H1 (cell line): Measurements from ENCODE around the gene PRRX1. TPM values are rescaled to one million over a fixed set of nuclear protein-coding genes. Genes with fewer than 3 reads are reported as not detected.

Source experiments
- CHD2 ChIP-seq: IDR thresholded peaks from 2 replicates; pipeline ENCODE4 v1.6.1; 2012; ENCODE audit warnings: low read length, improper control_type of control experiment
- EGR1 ChIP-seq: IDR thresholded peaks from 2 replicates; pipeline ENCODE4 v1.6.1; 2011; ENCODE audit warnings: low read depth, low read length, borderline replicate concordance
- MAFK ChIP-seq: IDR thresholded peaks from 2 replicates; pipeline ENCODE4 v1.6.1; 2012; ENCODE audit warnings: low read depth, mild to moderate bottlenecking, improper control_type of control experiment, low read length
- MAX ChIP-seq: IDR thresholded peaks from 2 replicates; pipeline ENCODE4 v1.6.1; 2012; ENCODE audit warnings: inconsistent platforms
- RAD21 ChIP-seq, 2 experiments: IDR thresholded peaks in 1 of 2; conservative IDR thresholded peaks in 1 of 2; 2 replicates each; pipeline ENCODE4 v1.6.1; 2011; ENCODE audit warnings: low read depth in 2 of 2, low read length in 2 of 2, improper control_type of control experiment in 1 of 2, inconsistent platforms in 1 of 2, mild to moderate bottlenecking in 1 of 2, moderate library complexity in 1 of 2
- SUZ12 ChIP-seq: fragments of 200-600 bp; sonication (generic); IDR thresholded peaks from 2 replicates; pipeline ENCODE4 v1.6.1; 2012; ENCODE audit warnings: mild to moderate bottlenecking, inconsistent platforms, low read length, moderate library complexity, mixed read lengths
- polyA plus RNA-seq, 7 experiments: library from polyadenylated mRNA; depleted of rRNA in 3 of 7; stranded (reverse) in 5 of 7; unstranded in 2 of 7; fragments of >200 nt in 5 of 7; fragments of 200-250 nt in 2 of 7; gene quantifications; 1 replicate in 5 of 7; 2 replicates in 1 of 7; 4 replicates in 1 of 7; pipeline versions ENCODE4 v1.2.1 to v1.2.3, GENCODE V29; 2011 to 2013; ENCODE audit warnings: missing spikeins in 2 of 7, mixed read lengths in 2 of 7
- total RNA-seq: library from RNA; stranded (reverse); fragmentation: NEBNext Ultra II Directional; extraction: Animal tissue kit (Norgen Biotek cat#: 25700); gene quantifications from 2 replicates; pipeline ENCODE4 v1.2.1, GENCODE V29; 2021

Gene PRRX1
- total and polyA plus RNA-seq, 2 of the 8 experiments (the other 6 are each of a cell fraction or from before 2014, with no cell fraction given), result not detected

- TF ChIP-seq CHD2, result no peak
- TF ChIP-seq MAX, result peak; percentile 73
- TF ChIP-seq RAD21 (IDR thresholded peaks at IDR 0.05 in 1 of 2, conservative IDR thresholded peaks at IDR 0.05 in 1 of 2; ENCODE audit: low read depth in 2 of 2, low read length in 2 of 2), result no peak
- peak; percentile 80 for TF ChIP-seq SUZ12
- no peak for TF ChIP-seq EGR1
- no peak for TF ChIP-seq MAFK
These were observed 2.9 kb upstream of the PRRX1 start (continued) for GRCh38 chr1:170660871-170661645.
